NT2/D1 (cell line): ENCODE measurements around the gene CREB3L1.

Experiments
- SUZ12 ChIP-seq: IDR thresholded peaks from 2 replicates; pipeline ENCODE4 v1.6.1; 2011; ENCODE audit not compliant: insufficient read length, insufficient read depth; ENCODE audit errors: extremely low read depth
- YY1 ChIP-seq: IDR thresholded peaks from 2 replicates; pipeline ENCODE4 v1.6.1; 2011; ENCODE audit not compliant: insufficient read length, insufficient read depth
- ZNF274 ChIP-seq: IDR thresholded peaks from 2 replicates; pipeline ENCODE4 v1.6.1; 2011; ENCODE audit warnings: mild to moderate bottlenecking, low read depth, low read length

DNA sequence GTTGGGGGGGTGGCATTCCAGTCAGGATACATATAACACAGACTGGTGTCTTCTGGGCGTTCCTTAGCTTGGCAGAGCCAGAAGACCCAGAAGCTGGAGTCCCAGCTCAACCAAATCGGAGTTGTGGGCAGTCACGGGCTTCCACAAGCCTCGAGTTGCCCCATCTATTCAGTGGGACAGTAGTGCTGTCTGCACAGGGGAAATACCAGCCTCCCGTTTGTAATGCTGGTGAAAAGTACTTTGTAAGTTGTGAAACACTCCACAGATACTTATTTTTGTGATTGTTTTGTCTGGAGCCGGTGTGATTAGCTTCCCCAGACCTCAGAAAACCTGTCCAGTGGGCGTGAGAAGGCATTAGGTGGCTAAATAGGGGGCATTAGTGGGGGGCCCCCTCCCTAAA lies 83.4 kb downstream of the CREB3L1 start:
- no peak for TF ChIP-seq ZNF274
- no peak for TF ChIP-seq YY1
- TF ChIP-seq SUZ12 = no peak
